ENCODE data around the gene UPF1.
A peak's percentile ranks its signal among the peaks of the same experiment; 100 is the strongest.

The UPF1 gene

DNA sequence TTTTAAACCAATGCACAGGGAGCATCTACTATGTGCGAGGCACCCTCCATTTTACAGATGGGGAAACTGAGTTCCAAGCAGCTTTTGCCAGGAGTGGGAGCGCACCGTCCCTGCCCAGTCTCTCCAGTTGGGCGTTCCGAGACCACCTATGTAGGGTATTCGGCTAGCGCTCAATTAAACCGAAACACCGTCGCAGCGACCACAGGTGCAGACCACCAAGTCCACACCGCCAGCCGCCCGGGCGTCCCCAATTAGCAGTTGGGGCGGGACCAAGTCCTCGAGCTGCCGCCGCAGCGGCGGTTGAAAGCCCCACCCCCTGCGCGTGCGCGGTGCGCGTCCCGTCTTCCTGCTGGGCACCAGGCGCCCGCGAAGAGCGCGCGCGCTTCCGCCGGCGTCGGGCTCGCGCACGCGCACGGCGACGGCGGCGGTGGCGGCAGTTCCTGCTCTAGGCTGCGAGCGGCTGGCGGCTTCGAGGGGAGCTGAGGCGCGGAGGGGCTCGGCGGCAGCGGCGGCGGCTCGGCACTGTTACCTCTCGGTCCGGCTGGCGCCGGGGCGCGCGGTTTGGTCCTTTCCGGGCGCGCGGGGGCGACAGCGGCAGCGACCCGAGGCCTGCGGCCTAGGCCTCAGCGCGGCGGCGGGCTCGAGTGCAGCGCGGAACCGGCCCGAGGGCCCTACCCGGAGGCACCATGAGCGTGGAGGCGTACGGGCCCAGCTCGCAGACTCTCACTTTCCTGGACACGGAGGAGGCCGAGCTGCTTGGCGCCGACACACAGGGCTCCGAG, at the start of gene UPF1:
Gene UPF1 (plus strand): TSS at position 436 of the 782 bp plus-strand sequence. CDS start 251 bp downstream, at position 687.
- DNase-seq (ENCODE audit: low read depth): peak; percentile 88
- H3K4me3 ChIP-seq (ENCODE audit: low read length): peak within 1 kb of the TSS; percentile 86
- TF ChIP-seq, protein P1, sequence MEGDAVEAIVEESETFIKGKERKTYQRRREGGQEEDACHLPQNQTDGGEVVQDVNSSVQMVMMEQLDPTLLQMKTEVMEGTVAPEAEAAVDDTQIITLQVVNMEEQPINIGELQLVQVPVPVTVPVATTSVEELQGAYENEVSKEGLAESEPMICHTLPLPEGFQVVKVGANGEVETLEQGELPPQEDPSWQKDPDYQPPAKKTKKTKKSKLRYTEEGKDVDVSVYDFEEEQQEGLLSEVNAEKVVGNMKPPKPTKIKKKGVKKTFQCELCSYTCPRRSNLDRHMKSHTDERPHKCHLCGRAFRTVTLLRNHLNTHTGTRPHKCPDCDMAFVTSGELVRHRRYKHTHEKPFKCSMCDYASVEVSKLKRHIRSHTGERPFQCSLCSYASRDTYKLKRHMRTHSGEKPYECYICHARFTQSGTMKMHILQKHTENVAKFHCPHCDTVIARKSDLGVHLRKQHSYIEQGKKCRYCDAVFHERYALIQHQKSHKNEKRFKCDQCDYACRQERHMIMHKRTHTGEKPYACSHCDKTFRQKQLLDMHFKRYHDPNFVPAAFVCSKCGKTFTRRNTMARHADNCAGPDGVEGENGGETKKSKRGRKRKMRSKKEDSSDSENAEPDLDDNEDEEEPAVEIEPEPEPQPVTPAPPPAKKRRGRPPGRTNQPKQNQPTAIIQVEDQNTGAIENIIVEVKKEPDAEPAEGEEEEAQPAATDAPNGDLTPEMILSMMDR (conservative IDR thresholded peaks at IDR 0.05; ENCODE audit: low read length): no peak

DNA sequence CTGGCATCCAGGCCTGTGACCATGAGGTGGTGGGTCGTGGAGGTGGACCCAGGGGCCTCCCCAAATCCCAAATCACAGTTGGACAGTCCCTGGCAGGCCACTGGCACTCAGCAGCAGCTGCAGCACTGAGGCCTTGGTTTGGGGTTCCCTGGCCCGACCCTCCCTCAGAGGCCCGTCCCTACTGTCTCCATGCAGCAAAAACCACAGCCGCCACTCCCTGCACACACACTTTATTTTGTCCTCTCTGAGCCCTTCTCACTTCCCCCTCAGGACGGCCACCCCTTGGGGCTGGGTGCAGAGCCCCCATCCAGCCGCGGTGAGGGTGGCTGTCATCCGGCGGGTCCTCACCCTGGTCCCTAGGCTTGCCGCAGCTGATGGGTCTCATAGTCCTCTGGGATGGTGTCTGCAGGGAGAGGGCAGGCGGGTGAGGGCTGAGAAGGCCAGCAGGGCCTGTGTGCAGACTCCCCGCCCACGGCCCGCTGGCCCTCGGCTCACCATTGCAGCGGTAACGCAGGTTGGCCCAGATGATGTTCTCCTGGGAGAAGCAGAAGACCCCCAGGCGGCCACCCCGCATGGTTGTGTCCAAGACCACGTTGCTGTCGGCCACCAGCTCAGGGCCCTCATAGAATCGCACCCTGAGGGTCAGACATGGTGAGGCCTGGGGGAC, 49.1 kb upstream of the UPF1 start:
- TF ChIP-seq, protein P1 (conservative IDR thresholded peaks at IDR 0.05; ENCODE audit: low read length): no peak
- DNase-seq (ENCODE audit: low read depth): no peak
- no peak overlapping the region for H3K4me3 ChIP-seq (ENCODE audit: low read length)

DNA sequence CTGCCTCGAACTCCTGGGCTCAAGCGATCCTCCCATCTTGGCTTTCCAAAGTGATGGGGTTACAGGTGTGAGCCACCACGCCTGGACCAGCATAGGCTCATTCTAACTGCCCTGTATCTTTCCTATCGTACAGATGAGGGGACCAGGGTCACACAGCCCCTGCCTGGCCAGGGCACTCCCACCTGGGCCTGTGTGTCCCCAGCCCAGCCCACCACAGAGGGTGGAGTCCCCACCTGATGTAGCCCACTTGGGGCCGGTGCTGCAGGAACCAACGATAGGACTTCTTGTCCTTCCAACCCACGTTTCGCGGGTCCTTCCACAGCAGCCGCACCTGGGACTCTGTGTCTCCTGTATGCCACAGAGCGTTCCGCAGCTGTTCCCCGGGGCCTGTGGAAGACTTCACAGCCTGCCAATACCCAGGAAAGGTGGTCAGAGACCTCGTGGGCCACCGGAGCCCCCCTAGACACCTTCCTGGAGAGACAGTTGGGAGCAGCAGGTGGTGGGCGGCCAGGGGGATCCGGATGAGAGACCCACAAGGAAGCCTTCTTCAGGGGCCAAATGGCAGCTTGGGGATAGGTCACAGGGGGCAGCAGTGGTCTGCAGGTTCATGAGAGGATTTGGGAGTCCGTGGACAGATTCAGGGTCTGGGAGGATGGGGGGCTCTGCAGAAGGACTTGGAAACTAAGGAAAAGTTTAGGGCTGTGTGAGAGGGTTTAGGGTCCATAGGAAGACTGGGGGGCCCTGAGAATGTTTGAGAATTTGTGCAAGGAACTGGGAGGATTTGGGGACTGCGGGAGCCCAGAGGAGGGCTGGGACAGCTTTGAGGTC, 47.6 kb upstream of the UPF1 start:
- no peak overlapping the region for H3K4me3 ChIP-seq (ENCODE audit: low read length)
- DNase-seq (ENCODE audit: low read depth): no peak
- TF ChIP-seq, protein P1 (conservative IDR thresholded peaks at IDR 0.05; ENCODE audit: low read length): no peak

DNA sequence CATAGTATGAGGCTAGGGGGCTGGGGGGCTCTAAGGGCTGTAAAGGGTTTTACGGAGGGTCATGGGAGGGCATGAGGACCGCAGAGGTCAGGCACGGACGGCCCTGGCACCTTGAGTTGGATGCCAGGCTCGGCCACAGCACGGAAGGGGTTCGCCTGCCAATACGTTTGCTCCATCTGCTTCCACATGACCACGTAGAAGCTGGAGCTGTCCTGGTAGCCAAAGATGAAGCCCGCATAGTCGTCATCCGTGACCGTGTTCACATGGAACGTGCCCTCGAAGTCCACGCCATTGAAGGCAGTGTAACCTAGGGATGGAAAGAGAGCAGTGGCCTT, 47.0 kb upstream of the UPF1 start:
- H3K4me3 ChIP-seq (ENCODE audit: low read length): no peak overlapping the region
- TF ChIP-seq, protein P1 (conservative IDR thresholded peaks at IDR 0.05; ENCODE audit: low read length): no peak
- peak; percentile 19 for DNase-seq (ENCODE audit: low read depth)

DNA sequence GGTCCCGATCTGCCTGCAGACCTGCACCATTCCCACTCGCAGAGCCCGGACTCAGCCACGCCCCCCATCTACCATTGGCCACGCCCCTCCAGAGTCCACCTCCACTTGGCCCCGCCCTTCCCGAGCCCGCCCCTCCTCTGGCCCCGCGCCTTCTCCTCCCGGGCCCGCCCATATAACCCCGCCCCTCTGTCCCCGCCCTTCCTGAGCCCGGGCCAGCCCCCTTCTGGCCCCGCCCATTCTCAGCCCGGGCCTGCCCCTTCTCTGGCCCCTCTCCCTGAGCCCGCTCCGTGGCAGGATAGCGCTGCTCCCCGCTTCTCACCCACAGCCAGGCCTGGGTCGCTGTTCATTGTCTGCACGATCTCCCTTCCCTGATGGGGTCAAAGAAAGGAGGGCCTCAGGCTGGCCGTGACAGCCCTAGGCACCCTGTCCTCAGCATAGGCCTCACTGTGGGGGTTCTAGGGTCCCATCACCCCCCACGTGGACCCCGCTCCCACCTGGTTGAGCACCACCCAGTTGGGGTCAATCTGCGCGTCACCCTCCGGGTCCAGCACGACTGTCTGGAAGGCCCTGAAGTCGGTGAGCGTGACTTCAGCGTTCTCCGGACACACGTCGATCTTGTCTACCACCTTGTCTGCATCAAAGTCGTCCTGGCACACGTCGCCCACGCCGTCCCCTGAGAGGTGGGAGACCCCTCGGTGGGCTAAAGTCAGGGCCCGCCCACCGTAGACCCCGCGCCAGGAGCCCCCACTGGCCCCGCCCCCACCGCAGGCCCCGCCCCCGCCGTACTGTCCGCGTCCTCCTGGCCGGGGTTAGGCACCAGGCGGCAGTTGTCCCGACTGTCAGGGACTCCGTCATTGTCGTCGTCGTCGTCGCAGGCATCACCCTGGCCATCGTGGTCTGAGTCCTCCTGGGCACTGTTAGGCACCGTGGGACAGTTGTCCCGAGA, 46.3 kb upstream of the UPF1 start:
- no peak overlapping the region for H3K4me3 ChIP-seq (ENCODE audit: low read length)
- peak; percentile 44 for DNase-seq (ENCODE audit: low read depth)
- TF ChIP-seq, protein P1 (conservative IDR thresholded peaks at IDR 0.05; ENCODE audit: low read length): no peak
